ENCODE results near the gene TREML4.

- peak; percentile 79 for TF ChIP-seq CTCF (IDR thresholded peaks at IDR 0.05; ENCODE audit: low read depth, low read length)
- TF ChIP-seq POLR2A (IDR thresholded peaks at IDR 0.05; ENCODE audit: extremely low read depth, insufficient read length), result no peak
- TF ChIP-seq, protein P1, sequence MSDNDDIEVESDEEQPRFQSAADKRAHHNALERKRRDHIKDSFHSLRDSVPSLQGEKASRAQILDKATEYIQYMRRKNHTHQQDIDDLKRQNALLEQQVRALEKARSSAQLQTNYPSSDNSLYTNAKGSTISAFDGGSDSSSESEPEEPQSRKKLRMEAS (IDR thresholded peaks at IDR 0.05; ENCODE audit: low read depth, low read length), result no peak
Observed at GRCh38 chr6:41191569-41191968, 36.6 kb upstream of the TREML4 start.

Data from NB4 (cell line).